Transverse colon (tissue), 3 donors: ENCODE data around the gene ALPG.

Source experiments
- CTCF ChIP-seq, 5 experiments: fragments of 200-600 bp in 3 of 5; fragments of 450-650 bp in 2 of 5; sonication (generic) in 3 of 5; IDR thresholded peaks; 1 replicate in 2 of 5; 2 replicates in 3 of 5; pipeline ENCODE4 v1.5.1; 2016 to 2017; ENCODE audit warnings: antibody characterized with exemption in 5 of 5, inconsistent platforms in 3 of 5, mild to moderate bottlenecking in 2 of 5, moderate library complexity in 1 of 5
- POLR2A ChIP-seq: fragments of 450-650 bp; IDR thresholded peaks from one replicate; pipeline ENCODE4 v1.6.1; 2016; ENCODE audit warnings: antibody characterized with exemption, mild to moderate bottlenecking, moderate library complexity

GRCh38 chr2:232422051-232422450 lies 15.4 kb downstream of the ALPG start:
- TF ChIP-seq POLR2A, result no peak
- TF ChIP-seq CTCF (IDR thresholded peaks at IDR 0.05), result no peak
